Stomach (tissue), 9 donors: ENCODE data around the gene DRC3. TPM values are rescaled to one million over a fixed set of nuclear protein-coding genes. Genes with fewer than 3 reads are reported as not detected.

Experiments used
- DNase-seq, 2 donors: peaks; one replicate each; pipeline versions ENCODE4 v3.0.0 to v3.0.0-alpha.2; 2013 to 2019
- H3K27ac ChIP-seq, 5 donors: fragments of 200-600 bp in 4 of 5; sonication (generic) in 4 of 5; one replicate each; pipeline ENCODE4 v1.5.1; 2013 to 2019; ENCODE audit warnings: mild to moderate bottlenecking in 1 of 5, moderate library complexity in 1 of 5
- H3K27me3 ChIP-seq, 3 donors: fragments of 200-600 bp; sonication (generic); one replicate each; pipeline ENCODE4 v1.5.1; 2017 to 2019; ENCODE audit warnings: mixed run types in 1 of 3
- H3K36me3 ChIP-seq, 4 donors: fragments of 200-600 bp; sonication (generic); 1 replicate in 3 of 4; 2 replicates in 1 of 4; pipeline ENCODE4 v1.5.1; 2016 to 2019
- H3K4me1 ChIP-seq, 4 donors: fragments of 200-600 bp; sonication (generic); one replicate each; pipeline ENCODE4 v1.5.1; 2016 to 2019
- H3K4me3 ChIP-seq, 4 donors: fragments of 200-600 bp; sonication (generic) in 3 of 4; one replicate each; pipeline ENCODE4 v1.5.1; 2016 to 2019; ENCODE audit warnings: mild to moderate bottlenecking in 1 of 4
- H3K9me3 ChIP-seq, 4 donors: fragments of 200-600 bp; sonication (generic); one replicate each; pipeline ENCODE4 v1.5.1; 2016 to 2019
- CTCF ChIP-seq, 7 experiments: fragments of 450-650 bp in 4 of 7; fragments of 200-600 bp in 3 of 7; sonication (generic) in 3 of 7; IDR thresholded peaks; one replicate each; pipeline ENCODE4 v1.5.1; 2016 to 2019; ENCODE audit warnings: antibody characterized with exemption in 7 of 7, control low read depth in 2 of 7, mild to moderate bottlenecking in 1 of 7
- EP300 ChIP-seq: sonication (generic); formaldehyde crosslinking; IDR thresholded peaks from one replicate; pipeline ENCODE4 v1.6.1; 2017; ENCODE audit warnings: antibody characterized with exemption
- POLR2A ChIP-seq, 4 donors: fragments of 450-650 bp; IDR thresholded peaks; one replicate each; pipeline ENCODE4 v1.6.1; 2016; ENCODE audit warnings: antibody characterized with exemption in 4 of 4, control low read depth in 2 of 4, mild to moderate bottlenecking in 1 of 4, moderate library complexity in 1 of 4
- POLR2AphosphoS5 ChIP-seq, 3 donors: sonication (generic); formaldehyde crosslinking; IDR thresholded peaks; one replicate each; pipeline ENCODE4 v1.6.1; 2016; ENCODE audit warnings: antibody characterized with exemption in 3 of 3
- WGBS, 5 donors: extraction: QIAGEN DNeasy Blood & Tissue Kit in 3 of 5; methylation state at CpG; one replicate each; pipeline versions ENCODE4 v1.1.5 to v1.1.7; 2013 to 2018; 5-methylcytosine and 5-hydroxymethylcytosine counted together
- intact Hi-C: fragments of 100-400 bp; cut with DNase I; formaldehyde crosslinking; loops from one replicate; pipeline ENCODE4 v1.15.1; 2023; ENCODE audit warnings: low total_unique reads
- polyA plus RNA-seq, 3 donors: library from polyadenylated mRNA; stranded (reverse); fragments of 200-250 nt; gene quantifications; one replicate each; pipeline ENCODE4 v1.2.3, GENCODE V29; 2013
- total RNA-seq, 5 donors: library from RNA; depleted of rRNA; stranded (reverse); fragments of >200 nt; gene quantifications; one replicate each; pipeline versions ENCODE4 v1.1.0 to v1.2.3, GENCODE V29; 2014 to 2016
- donor health status: healthy with polysubstance abuse.
- donor health status: Bipolar disorder and iron deficiency.
- donor health status: healthy.

DRC3 gene
- total and polyA plus RNA-seq, 8 donors = 1.1 to 16.5 (median 1.7) TPM; not detected in 1

GRCh38 chr17:18014006-18014405 lies 41.3 kb downstream of the DRC3 start:
- no peak for TF ChIP-seq EP300
- no peak for TF ChIP-seq CTCF (IDR thresholded peaks at IDR 0.05)
- TF ChIP-seq POLR2A (IDR thresholded peaks at IDR 0.05) = no peak
- H3K36me3 ChIP-seq = peaks cover 0 to 46% (median 39%) of the 10 kb centered on the region in 4 donors
- H3K4me3 ChIP-seq = no peak overlapping the region
- no peaks in the 10 kb centered on the region for H3K9me3 ChIP-seq
- intact Hi-C loops = no loop called here
- WGBS, 5 donors = 87 to 97% (median 96%) methylated on average over 6 of the region's 6 CpGs
- no peak for DNase-seq
- H3K4me1 ChIP-seq = peaks cover 11 to 18% (median 15%) of the 10 kb centered on the region in 4 donors
- no peaks in the 10 kb centered on the region for H3K27me3 ChIP-seq
- no peak overlapping the region for H3K27ac ChIP-seq

- no peak for TF ChIP-seq CTCF (IDR thresholded peaks at IDR 0.05)
- TF ChIP-seq POLR2A (IDR thresholded peaks at IDR 0.05) = no peak
- TF ChIP-seq POLR2AphosphoS5 (IDR thresholded peaks at IDR 0.05) = no peak
- Histone ChIP-seq H3K4me1 (peaks cover 11 to 18% (median 15%) of the 10 kb centered on the region in 4 donors), H3K27me3 (no peaks in the 10 kb centered on the region), H3K4me3 (no peak overlapping the region), H3K36me3 (peaks cover 0 to 30% (median 28%) of the 10 kb centered on the region in 4 donors), H3K9me3 (no peaks in the 10 kb centered on the region), H3K27ac (no peak overlapping the region)
- no peak for DNase-seq
- WGBS, 5 donors = 91 to 100% (median 96%) methylated on average over 5 of the region's 5 CpGs
- intact Hi-C loops = no loop called here
These were observed 42.9 kb downstream of the DRC3 start for GRCh38 chr17:18015593-18015992.

GRCh38 chr17:18016426-18016825 lies 43.8 kb downstream of the DRC3 start:
- intact Hi-C loops = no loop called here
- H3K4me3 ChIP-seq = no peak overlapping the region
- H3K27ac ChIP-seq = no peak overlapping the region
- DNase-seq = no peak
- H3K9me3 ChIP-seq = no peaks in the 10 kb centered on the region
- peaks cover 0 to 35% (median 31%) of the 10 kb centered on the region in 4 donors for H3K36me3 ChIP-seq
- WGBS, 5 donors = 89 to 99% (median 96%) methylated on average over 12 of the region's 12 CpGs
- no peaks in the 10 kb centered on the region for H3K27me3 ChIP-seq
- H3K4me1 ChIP-seq = peaks cover 11 to 18% (median 15%) of the 10 kb centered on the region in 4 donors
- TF ChIP-seq EP300 (no peak), POLR2AphosphoS5 (IDR thresholded peaks at IDR 0.05) (no peak), POLR2A (IDR thresholded peaks at IDR 0.05) (no peak)

- Histone ChIP-seq H3K36me3 (peaks cover 4 to 34% (median 33%) of the 10 kb centered on the region in 4 donors), H3K27ac (peak overlapping the region; percentile 6 to 82 (median 39)), H3K4me3 (no peak overlapping the region), H3K9me3 (no peaks in the 10 kb centered on the region), H3K27me3 (no peaks in the 10 kb centered on the region), H3K4me1 (peaks cover 11 to 18% (median 15%) of the 10 kb centered on the region in 4 donors)
- TF ChIP-seq CTCF (IDR thresholded peaks at IDR 0.05) (no peak), EP300 (no peak), POLR2AphosphoS5 (IDR thresholded peaks at IDR 0.05) (peak in 2 of 3 donors; percentile 43 to 50)
- peak; percentile 35 to 36 for DNase-seq
- intact Hi-C loops = no loop called here
- WGBS, 5 donors = 24 to 52% (median 35%) methylated on average over 3 of the region's 3 CpGs
These were observed 45.3 kb downstream of the DRC3 start for GRCh38 chr17:18017958-18018357.

GRCh38 chr17:18018411-18018921 lies 45.8 kb downstream of the DRC3 start:
- TF ChIP-seq CTCF (IDR thresholded peaks at IDR 0.05) = no peak
- no peak for TF ChIP-seq EP300
- no peak for TF ChIP-seq POLR2AphosphoS5 (IDR thresholded peaks at IDR 0.05)
- no peak for TF ChIP-seq POLR2A (IDR thresholded peaks at IDR 0.05)
- DNase-seq = no peak
- WGBS, 5 donors = 70 to 91% (median 80%) methylated on average over 14 to 15 of the region's 15 CpGs
- intact Hi-C loops = no loop called here
- Histone ChIP-seq H3K27ac (peak overlapping the region in 3 of 5 donors; percentile 6 to 39 (median 28)), H3K36me3 (peaks cover 4 to 38% (median 35%) of the 10 kb centered on the region in 4 donors), H3K27me3 (no peaks in the 10 kb centered on the region), H3K9me3 (no peaks in the 10 kb centered on the region), H3K4me3 (no peak overlapping the region), H3K4me1 (peaks cover 11 to 18% (median 15%) of the 10 kb centered on the region in 4 donors)
